GM18907 (cell line): ENCODE data around the gene HCN4.
"Not testable (repeated sequence)": the region's sequence is repeated elsewhere in the genome, so short reads cannot be mapped to it uniquely, and the experiment has no call there.

Experiments
- ATAC-seq: cut with Tn5 transposase; IDR thresholded peaks from one replicate; pipeline ENCODE4 v1.9.1; 2021; ENCODE audit warnings: mild to moderate bottlenecking, moderate library complexity; ENCODE audit not compliant: unreplicated experiment

The HCN4 gene

GRCh38 chr15:73368301-73369136 is at the start of gene HCN4:
Gene HCN4 (minus strand): TSS chr15:73368958. CDS start chr15:73368270, 688 bp downstream.
- no peak for ATAC-seq

- no peak for ATAC-seq
These were observed 46.1 kb upstream of the HCN4 start for GRCh38 chr15:73414876-73415275.

- ATAC-seq = no peak
These were observed 34.4 kb upstream of the HCN4 start for GRCh38 chr15:73403171-73403570.

- not testable (repeated sequence) for ATAC-seq
These were observed 31.5 kb upstream of the HCN4 start for GRCh38 chr15:73400222-73400621.

- no peak for ATAC-seq
These were observed 30.1 kb upstream of the HCN4 start for GRCh38 chr15:73398861-73399260.

- no peak for ATAC-seq
These were observed 28.7 kb upstream of the HCN4 start for GRCh38 chr15:73397461-73397860.

- no peak for ATAC-seq
These were observed 26.9 kb upstream of the HCN4 start for GRCh38 chr15:73395671-73396070.

- ATAC-seq = no peak
These were observed 26.0 kb upstream of the HCN4 start for GRCh38 chr15:73394782-73395181.

- no peak for ATAC-seq
These were observed 24.6 kb upstream of the HCN4 start for GRCh38 chr15:73393336-73393735.

GRCh38 chr15:73392025-73392424 is 23.3 kb upstream of the HCN4 start:
- ATAC-seq = no peak

GRCh38 chr15:73391128-73391872 is 22.5 kb upstream of the HCN4 start:
- ATAC-seq = no peak

GRCh38 chr15:73389971-73390544 is 21.3 kb upstream of the HCN4 start:
- ATAC-seq = no peak

- no peak for ATAC-seq
These were observed 20.8 kb upstream of the HCN4 start for GRCh38 chr15:73389539-73389938.

- no peak for ATAC-seq
These were observed 19.6 kb upstream of the HCN4 start for GRCh38 chr15:73388256-73388781.

- ATAC-seq = no peak
These were observed 18.9 kb upstream of the HCN4 start for GRCh38 chr15:73387507-73388255.

- no peak for ATAC-seq
These were observed 18.2 kb upstream of the HCN4 start for GRCh38 chr15:73386886-73387506.

GRCh38 chr15:73386238-73386637 is 17.5 kb upstream of the HCN4 start:
- ATAC-seq = no peak

GRCh38 chr15:73385205-73385604 is 16.4 kb upstream of the HCN4 start:
- ATAC-seq = no peak

GRCh38 chr15:73383310-73384189 is 14.8 kb upstream of the HCN4 start:
- no peak for ATAC-seq
